Cerebellar cortex (tissue), 1 donor: ENCODE data around the gene ADGRB3.

Source experiments
- DNase-seq: peaks from one replicate; pipeline ENCODE4 v3.0.0-alpha.2; 2015; ENCODE audit warnings: low spot score

ADGRB3 gene

GRCh38 chr6:69122407-69122773, 487.3 kb downstream of the ADGRB3 start:
- DNase-seq, result no peak

- no peak for DNase-seq
Observed at GRCh38 chr6:69128411-69128810, 493.3 kb downstream of the ADGRB3 start.

- DNase-seq, result no peak
Observed at GRCh38 chr6:69129046-69129445, 494.0 kb downstream of the ADGRB3 start.

- DNase-seq, result no peak
Observed at GRCh38 chr6:69135927-69136326, 500.8 kb downstream of the ADGRB3 start.

- DNase-seq, result peak; percentile 18
Observed at GRCh38 chr6:69138148-69138547, 503.1 kb downstream of the ADGRB3 start.

GRCh38 chr6:69138893-69139494, 503.9 kb downstream of the ADGRB3 start:
- DNase-seq, result no peak

GRCh38 chr6:69145062-69145461, 510.0 kb downstream of the ADGRB3 start:
- no peak for DNase-seq

GRCh38 chr6:69146385-69146784, 511.3 kb downstream of the ADGRB3 start:
- no peak for DNase-seq

- DNase-seq, result no peak
Observed at GRCh38 chr6:69155467-69155866, 520.4 kb downstream of the ADGRB3 start.

GRCh38 chr6:69162811-69163210, 527.7 kb downstream of the ADGRB3 start:
- no peak for DNase-seq

GRCh38 chr6:69164564-69165229, 529.6 kb downstream of the ADGRB3 start:
- no peak for DNase-seq

GRCh38 chr6:69179681-69180080, 544.6 kb downstream of the ADGRB3 start:
- no peak for DNase-seq

GRCh38 chr6:69180361-69181067, 545.4 kb downstream of the ADGRB3 start:
- DNase-seq, result no peak

- DNase-seq, result no peak
Observed at GRCh38 chr6:69181964-69182363, 546.9 kb downstream of the ADGRB3 start.

- no peak for DNase-seq
Observed at GRCh38 chr6:69185276-69185675, 550.2 kb downstream of the ADGRB3 start.

GRCh38 chr6:69202768-69203167, 567.7 kb downstream of the ADGRB3 start:
- DNase-seq, result no peak

- DNase-seq, result no peak
Observed at GRCh38 chr6:69216127-69216526, 581.0 kb downstream of the ADGRB3 start.

GRCh38 chr6:69217343-69217742, 582.3 kb downstream of the ADGRB3 start:
- no peak for DNase-seq

- no peak for DNase-seq
Observed at GRCh38 chr6:69220375-69220774, 585.3 kb downstream of the ADGRB3 start.

- DNase-seq, result peak; percentile 52
Observed at GRCh38 chr6:69232008-69232407, 596.9 kb downstream of the ADGRB3 start.

- DNase-seq, result no peak
Observed at GRCh38 chr6:69232496-69232895, 597.4 kb downstream of the ADGRB3 start.

- peak; percentile 76 for DNase-seq
Observed at GRCh38 chr6:69232911-69233448, 597.9 kb downstream of the ADGRB3 start.

GRCh38 chr6:69238067-69238466, 603.0 kb downstream of the ADGRB3 start:
- DNase-seq, result no peak
